ENCODE data around the gene NAPB.
"Not testable (repeated sequence)": the region's sequence is repeated elsewhere in the genome, so short reads cannot be mapped to it uniquely, and the experiment has no call there.

Gene NAPB

DNA sequence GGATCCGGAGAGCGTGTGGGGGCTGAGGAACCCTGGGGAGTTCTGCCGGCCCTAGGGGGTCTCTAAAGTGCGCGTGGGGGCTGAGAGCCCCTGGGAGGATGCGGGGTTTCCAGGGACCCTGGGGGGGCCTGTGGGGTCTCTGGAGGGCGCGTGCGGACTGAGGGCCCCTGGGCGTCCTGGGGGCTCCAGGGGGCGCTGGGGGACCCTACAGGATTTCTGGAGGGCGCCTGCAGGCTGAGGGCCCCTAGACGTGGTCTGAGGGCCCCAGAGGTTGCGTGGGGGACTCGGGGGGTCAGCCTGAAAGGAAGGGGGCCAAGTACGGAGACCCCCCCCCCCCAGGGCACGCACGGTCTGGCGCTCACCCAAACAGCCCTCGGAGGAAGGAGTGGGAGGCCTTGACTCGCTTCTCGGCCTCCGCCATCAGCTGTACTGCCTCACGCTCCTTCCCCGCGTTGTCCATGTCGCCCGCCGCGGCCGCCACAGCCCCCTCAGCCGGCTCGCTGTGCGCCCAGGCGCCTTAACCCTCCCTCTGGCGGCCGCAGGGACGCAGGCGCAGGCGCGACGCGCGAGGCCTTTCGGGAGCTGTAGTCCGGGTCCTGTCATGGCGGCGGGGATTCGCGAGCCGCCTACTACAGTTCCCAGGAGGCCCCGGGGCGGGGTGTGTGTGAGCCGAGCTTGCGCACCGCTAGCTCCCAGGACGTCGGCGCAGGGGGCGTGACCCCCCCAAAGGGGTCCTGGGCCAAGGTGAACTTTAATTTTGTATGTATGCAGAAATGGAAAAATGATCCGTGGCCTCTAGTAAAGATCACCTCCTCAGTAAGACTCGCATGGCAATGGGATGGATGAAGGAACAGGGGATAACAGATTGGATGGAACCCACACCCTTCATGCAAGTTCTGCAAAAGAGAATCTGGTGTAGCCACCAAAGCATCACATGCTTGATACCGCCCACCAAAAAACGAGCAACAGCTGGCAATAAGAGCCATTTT is at the start of gene NAPB:
Gene NAPB (minus strand): TSS at position 546 of the 989 bp plus-strand sequence. CDS start 86 bp downstream, at position 460.
- peak; percentile 87 for DNase-seq (ENCODE audit: low read depth)

DNA sequence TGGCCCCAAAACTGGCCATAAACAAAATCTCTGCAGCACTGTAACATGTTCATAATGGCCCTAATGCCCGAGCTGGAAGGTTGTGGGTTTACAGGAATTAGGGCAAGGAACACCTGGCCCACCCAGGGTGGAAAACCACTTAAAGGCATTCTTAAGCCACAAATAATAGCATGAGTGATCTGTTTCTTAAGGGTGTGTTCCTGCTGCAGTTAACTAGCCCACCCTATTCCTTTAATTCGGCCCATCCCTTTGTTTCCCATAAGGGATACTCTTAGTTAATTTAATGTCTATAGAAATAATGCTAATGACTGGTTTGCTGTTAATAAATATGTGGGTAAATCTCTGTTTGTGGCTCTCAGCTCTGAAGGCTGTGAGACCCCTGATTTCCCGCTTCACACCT is 45.7 kb upstream of the NAPB start:
- not testable (repeated sequence) for DNase-seq (ENCODE audit: low read depth)

DNA sequence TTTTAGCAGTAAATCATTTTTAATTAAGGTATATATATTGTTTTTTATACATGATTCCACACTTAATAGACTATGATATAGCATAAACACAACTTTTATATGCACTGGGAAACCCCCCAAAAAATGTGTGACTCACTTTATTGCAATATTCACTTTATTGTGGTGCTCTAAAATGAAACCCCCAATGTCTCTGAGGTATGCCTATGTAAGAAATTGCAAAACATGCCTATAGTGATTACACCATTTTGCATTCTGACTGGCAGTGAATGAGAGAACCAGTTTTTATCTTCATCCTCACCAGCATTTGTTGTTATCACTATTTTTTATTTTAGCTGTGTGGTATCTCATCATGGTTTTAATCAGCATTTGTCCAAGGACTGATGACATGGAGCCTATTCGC is 39.9 kb upstream of the NAPB start:
- no peak for DNase-seq (ENCODE audit: low read depth)

DNA sequence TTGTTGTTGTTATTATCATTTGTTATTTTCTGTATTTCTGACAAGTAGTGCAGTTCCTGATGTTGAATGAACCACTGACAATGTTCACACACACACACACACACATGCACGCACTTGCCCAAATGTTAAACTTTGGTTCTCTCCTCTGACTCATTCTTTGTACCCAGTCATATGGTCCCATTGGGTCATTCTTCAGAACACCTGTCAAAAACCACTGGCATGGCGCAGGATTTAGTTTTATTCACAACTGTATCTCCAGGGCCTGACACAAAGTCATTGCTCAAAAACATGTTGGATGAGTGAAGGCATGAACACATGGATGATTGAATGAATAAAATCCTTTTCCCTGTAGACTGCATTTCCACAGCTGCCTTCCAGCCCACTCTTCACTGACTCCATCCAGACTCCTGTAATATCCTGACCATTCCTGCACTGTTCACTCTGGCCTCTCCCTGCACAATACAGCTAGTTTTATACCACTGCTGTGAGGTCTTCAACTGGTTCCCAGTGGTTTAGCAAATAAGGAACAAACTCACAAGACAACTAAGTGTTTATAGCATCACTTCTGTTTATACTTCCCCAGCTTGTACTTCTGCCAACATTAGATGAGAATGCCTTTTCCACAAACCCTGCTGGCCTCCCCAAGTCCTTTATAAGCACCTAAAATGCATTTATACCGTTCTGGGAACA is 38.3 kb upstream of the NAPB start:
- DNase-seq (ENCODE audit: low read depth), result no peak

DNA sequence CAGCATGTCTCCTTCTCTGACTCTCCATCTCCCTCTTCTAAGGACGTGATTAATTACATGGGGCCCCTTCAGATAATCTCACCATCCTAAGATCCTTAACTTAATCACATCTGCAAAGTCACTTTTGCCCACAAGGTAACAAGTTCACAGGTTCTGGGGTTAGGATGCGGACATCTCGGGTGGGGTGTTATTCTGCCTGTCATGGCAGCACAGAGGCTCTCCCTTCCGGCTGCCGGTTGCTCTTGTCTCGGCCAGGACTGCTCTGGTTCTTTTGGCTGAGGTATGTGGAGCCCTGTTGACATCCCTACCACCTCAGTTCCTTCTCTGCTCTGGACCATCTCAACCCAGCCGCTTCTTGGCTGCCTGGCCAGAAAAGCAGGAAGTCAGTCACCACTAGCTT is 35.6 kb upstream of the NAPB start:
- DNase-seq (ENCODE audit: low read depth), result no peak

DNA sequence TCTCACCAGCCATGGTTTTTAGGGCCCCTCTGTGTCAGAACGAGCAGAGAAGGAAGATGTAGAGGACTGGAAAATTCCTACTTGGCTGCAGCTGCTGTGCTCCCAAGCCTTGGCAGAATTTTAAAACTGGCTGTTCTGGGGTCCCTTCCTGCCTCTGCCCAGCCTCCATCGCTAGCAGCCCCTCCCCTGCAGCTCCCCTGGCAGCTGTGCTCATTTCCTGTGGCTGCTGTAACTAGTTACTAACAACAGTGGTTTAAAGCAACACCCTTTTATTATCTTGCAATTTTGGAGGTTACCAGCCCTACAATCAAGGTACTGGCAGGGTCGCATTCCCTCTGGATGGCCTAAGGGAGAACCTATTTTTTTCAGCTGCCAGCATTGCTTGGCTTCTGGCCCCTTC is 35.1 kb upstream of the NAPB start:
- DNase-seq (ENCODE audit: low read depth), result no peak

DNA sequence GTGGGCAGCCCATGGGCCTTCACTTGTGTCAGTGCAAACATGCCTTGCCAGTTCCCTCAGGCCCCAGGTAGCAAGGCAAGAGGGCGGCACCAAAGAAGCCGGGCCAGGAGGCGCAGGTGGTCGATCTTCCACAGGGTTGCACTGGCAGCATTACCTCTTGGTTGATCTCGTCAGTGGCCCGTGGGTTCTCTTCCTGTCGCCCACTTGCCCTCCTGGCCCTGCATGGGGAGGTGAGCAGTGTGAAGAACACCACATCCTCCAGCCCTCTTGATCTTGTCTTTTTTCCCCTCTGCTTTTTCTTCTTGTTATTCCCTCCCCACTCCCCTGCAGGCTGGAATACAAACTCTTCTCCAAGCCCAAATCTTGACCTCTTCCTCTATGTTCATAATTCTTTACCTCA is 34.4 kb upstream of the NAPB start:
- DNase-seq (ENCODE audit: low read depth), result no peak

DNA sequence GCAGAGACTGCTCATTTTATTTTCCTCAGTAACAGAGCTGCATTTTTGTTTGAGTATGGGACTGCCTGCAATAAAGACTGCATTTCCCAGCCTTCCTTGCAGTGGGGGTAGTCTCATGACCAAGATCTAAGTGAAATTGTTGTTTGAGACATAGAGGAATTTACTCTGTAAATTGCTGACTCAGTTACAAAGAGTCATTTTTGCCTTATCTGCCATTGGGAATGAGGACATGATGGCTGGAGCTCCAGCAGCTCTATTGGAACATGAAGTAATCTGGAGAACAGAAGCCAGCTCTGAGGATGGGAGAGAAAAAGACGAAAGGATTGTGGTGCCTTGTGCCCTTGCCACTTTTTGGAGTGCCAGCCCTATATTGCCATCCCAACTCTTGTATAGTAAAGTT is 33.5 kb upstream of the NAPB start:
- DNase-seq (ENCODE audit: low read depth), result no peak

DNA sequence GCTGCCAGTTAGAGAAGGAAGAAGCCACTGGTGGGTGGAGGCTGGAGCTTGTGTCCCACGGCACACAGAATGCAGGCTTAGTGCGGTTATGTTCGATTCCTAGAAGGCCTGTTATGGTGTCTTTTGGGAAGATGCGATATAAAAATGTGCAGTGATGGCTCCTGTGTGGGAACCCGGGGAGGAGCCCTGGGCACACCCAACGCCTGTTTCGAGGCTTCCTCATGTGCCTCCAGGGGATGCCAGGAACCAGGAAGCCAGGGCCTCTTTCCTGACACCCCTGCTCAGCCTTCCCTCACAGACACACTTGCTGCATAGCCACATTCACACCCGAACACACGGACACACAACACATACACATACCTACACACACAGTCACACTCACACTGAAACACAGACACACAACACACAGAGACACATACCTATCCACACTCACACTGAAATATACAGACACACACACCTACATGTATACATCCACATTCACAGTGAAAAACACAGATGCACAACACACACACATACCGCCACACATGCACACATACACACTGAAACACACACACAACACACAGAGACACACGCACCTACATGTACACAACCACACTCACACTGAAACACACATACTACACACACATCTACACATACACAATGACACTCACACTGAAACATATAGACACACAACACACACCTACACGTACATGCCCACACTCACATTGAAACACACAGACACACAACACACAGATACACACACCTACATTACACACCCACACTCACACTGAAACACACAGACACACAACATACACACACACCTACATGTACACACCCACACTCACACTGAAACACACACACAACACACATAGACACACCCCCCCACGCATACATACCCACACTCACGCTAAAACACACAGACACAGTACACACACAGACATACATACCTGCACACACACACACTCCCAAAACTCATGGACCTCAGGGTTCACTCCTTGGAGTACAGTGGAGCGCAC is 32.6 kb upstream of the NAPB start:
- DNase-seq (ENCODE audit: low read depth), result no peak

DNA sequence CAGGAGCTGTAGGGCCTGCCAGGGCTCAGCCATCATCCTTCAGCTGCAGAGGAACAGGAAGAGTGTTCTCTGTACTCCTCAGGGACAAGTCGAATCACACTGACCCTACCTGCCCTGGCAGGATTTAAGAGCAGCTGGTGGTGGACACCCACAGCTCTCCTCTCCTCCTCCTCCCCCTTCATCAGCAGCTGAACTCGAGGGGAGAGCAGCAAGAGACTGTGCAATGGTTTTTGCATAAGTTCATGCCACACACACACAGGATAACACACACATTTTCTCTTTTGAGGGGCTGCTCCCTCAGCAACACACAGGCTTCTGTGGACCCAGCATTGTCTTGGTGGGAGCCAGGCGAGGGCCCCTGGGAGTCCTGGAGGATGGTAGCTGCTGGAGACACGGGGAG is 31.5 kb upstream of the NAPB start, which contains the start of gene CST11:
Gene CST11 (minus strand): TSS at position 101 of the 400 bp plus-strand sequence. CDS start 65 bp downstream, at position 36.
- no peak for DNase-seq (ENCODE audit: low read depth)

GRCh38 chr20:23451956-23452487 is 30.7 kb upstream of the NAPB start:
- DNase-seq (ENCODE audit: low read depth), result no peak

DNA sequence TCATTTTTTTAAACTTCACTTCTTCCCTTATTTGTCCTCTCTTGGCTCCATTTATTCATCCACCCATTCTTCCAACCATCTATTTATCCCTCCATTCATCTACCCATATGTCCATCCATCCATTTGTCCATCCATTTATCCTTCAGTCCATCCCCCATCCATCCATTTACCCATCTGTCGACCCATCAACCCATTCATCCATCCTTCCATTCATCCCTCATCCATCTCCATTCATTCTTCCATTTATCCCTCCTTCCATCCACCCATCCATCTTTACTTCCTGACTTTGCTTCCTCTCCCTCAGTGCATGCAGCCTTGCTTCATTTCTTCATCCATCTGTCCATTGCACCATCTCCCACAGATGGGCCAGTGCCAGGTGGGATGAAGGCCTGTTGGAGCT is 29.6 kb upstream of the NAPB start:
- no peak for DNase-seq (ENCODE audit: low read depth)

- no peak for DNase-seq (ENCODE audit: low read depth)
These were observed 28.1 kb upstream of the NAPB start for GRCh38 chr20:23449421-23449820.

- DNase-seq (ENCODE audit: low read depth), result no peak
These were observed 26.9 kb upstream of the NAPB start for GRCh38 chr20:23448167-23448566.

DNA sequence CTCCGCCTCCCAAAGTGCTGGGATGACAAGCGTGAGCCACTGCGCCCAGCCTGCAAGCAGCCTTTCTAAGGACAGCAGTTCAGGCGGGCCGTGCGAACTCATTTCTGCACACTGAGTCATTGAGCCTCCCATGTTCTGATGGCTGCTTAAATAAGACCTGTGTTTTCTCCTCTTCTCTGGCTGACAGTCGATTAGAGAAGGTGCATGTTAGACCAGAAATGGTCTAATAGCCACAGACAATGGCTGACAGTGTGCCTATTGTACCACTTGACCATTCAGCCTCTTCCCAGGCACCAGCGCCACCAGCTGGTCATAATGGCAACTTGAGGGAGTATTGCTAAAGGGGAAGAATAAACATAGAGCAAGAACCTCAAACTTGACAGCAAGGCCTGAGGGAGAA is 25.2 kb upstream of the NAPB start:
- DNase-seq (ENCODE audit: low read depth), result no peak

DNA sequence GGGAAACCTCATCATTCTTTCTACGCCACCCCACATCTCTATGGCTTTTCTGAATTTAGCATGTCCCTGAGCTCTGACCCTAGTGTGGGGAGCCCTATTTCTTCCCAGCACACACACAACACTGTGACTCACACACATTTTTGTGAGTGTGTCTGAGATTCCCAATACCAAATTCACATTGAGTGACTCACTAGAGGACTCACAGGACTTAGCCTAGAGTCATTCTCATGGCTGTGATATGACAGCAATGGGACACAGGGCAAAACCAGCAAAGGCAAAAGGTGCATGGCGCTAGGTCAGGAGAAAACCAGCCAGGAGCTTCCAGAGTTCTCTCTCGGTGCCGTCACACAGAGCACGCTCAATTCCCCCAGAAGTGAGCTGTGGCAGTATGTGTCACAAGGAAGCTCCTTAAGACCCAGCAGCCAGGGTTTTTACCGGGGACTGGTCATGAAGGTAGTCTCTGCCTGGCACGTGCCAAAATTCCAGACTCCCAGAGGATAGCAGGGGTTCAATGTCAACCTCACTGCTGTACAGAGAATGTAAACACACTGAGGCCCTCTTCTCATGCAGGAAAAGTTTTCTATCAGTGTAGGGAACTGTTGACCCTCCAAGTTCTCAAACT is 24.4 kb upstream of the NAPB start:
- no peak for DNase-seq (ENCODE audit: low read depth)

DNA sequence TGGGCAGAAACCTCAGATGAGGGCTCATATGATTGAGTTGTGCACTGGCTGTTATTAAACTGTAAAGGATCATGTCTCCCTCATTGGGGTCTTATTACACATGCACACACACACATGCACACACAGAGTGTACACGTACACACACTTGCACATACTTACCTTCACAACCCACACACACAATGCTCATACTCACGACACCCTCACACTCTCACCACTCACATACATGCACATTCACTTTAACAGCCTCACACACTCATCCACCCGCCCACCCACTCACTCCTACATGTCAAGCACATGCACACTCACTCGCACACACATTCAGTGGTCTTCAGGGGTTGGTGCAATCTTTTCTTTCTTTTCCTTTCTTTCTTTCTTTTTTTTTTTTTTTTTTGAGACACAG is 23.6 kb upstream of the NAPB start:
- DNase-seq (ENCODE audit: low read depth), result no peak

- DNase-seq (ENCODE audit: low read depth), result no peak
These were observed 21.1 kb upstream of the NAPB start for GRCh38 chr20:23442436-23442835.

- no peak for DNase-seq (ENCODE audit: low read depth)
These were observed 20.6 kb upstream of the NAPB start for GRCh38 chr20:23441850-23442313.

GRCh38 chr20:23440004-23440403 is 18.7 kb upstream of the NAPB start:
- DNase-seq (ENCODE audit: low read depth), result no peak

DNA sequence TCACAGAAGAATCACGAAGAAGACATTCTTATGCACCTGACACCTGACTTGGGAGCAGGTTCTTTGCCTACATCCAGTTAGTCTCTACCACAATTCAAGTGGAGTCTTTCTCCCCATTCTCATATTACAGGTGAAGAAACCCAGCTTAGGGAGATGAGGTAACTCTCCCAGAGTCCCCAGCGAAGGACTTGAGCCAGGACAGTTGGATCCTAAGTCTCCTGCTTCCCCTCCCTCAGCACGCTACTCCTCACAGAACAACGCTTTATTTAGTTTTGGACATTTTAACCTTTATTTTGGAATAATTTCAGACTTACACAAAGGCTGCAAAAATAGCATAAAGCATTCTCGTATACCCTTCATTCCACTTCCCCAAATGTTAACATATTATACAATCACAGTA is 17.4 kb upstream of the NAPB start:
- DNase-seq (ENCODE audit: low read depth), result no peak
